ENCODE measurements around the gene LHPP. TPM values are rescaled to one million over a fixed set of nuclear protein-coding genes. Genes with fewer than 3 reads are reported as not detected.

LHPP gene
- total and polyA plus RNA-seq, 10 of the 15 experiments (the other 5 are each of a cell fraction or from before 2014, with no cell fraction given) = 0.79 to 9.8 (median 6.7) TPM

DNA sequence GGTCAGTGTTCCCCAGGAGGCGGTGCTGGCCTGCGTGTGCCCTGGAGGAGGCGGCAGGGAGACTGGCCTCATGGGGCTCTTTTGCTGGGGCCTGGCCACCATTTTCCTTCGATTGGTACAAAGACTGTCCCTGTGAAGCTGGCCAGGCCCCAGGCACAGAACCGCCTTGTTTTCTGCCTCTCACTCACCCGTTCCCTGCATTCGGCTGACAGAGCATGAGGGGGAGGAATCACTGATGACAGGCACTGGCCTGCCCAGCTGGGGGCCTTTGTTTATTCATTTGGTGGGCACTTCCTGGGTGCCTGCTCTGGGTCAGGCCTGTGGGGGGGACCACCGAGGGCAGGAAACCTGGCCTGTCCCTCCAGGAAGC, 143.4 kb downstream of the LHPP start:
- SMC1A ChIA-PET (ENCODE audit: uncharacterized antibody, unreplicated experiment) = no interaction called here
- no peaks in the 10 kb centered on the region for H3K9me3 ChIP-seq (replicated peaks; ENCODE audit: control insufficient read depth, insufficient read depth, low read length)
- in situ Hi-C loops (cut with MboI) (no loop called here), intact Hi-C loops (cut with micrococcal nuclease; ENCODE audit: unreplicated experiment) (no loop called here)
- FAIRE-seq = no peak
- BruUV-seq (replicated peaks) = no TSS peak
- no peaks in the 10 kb centered on the region for H4K20me1 ChIP-seq (ENCODE audit: control insufficient read depth, insufficient read depth)
- no peak overlapping the region for H3K9ac ChIP-seq (ENCODE audit: control insufficient read depth, insufficient read depth, low read length)
- H3K36me3 ChIP-seq (ENCODE audit: control insufficient read depth in 2 of 2, insufficient read depth in 2 of 2, low read length in 1 of 2) = no peaks in the 10 kb centered on the region
- TF ChIP-seq MXI1 (IDR thresholded peaks at IDR 0.05; ENCODE audit: low read depth, low read length) = no peak
- TF ChIP-seq SPI1 (IDR thresholded peaks at IDR 0.05; ENCODE audit: borderline replicate concordance, insufficient read depth, low read depth, low read length) = no peak
- TF ChIP-seq HSF1 (IDR thresholded peaks at IDR 0.05; ENCODE audit: low read depth, low read length) = no peak
- TF ChIP-seq ZNF207 (IDR thresholded peaks at IDR 0.05; ENCODE audit: borderline replicate concordance) = no peak
- TF ChIP-seq, protein P1, sequence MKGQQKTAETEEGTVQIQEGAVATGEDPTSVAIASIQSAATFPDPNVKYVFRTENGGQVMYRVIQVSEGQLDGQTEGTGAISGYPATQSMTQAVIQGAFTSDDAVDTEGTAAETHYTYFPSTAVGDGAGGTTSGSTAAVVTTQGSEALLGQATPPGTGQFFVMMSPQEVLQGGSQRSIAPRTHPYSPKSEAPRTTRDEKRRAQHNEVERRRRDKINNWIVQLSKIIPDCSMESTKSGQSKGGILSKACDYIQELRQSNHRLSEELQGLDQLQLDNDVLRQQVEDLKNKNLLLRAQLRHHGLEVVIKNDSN (IDR thresholded peaks at IDR 0.05; ENCODE audit: borderline replicate concordance, extremely low read length, insufficient read depth, low read depth, low read length) = no peak
- TF ChIP-seq, protein P2, sequence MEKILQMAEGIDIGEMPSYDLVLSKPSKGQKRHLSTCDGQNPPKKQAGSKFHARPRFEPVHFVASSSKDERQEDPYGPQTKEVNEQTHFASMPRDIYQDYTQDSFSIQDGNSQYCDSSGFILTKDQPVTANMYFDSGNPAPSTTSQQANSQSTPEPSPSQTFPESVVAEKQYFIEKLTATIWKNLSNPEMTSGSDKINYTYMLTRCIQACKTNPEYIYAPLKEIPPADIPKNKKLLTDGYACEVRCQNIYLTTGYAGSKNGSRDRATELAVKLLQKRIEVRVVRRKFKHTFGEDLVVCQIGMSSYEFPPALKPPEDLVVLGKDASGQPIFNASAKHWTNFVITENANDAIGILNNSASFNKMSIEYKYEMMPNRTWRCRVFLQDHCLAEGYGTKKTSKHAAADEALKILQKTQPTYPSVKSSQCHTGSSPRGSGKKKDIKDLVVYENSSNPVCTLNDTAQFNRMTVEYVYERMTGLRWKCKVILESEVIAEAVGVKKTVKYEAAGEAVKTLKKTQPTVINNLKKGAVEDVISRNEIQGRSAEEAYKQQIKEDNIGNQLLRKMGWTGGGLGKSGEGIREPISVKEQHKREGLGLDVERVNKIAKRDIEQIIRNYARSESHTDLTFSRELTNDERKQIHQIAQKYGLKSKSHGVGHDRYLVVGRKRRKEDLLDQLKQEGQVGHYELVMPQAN (conservative IDR thresholded peaks at IDR 0.05) = no peak
- H3K4me2 ChIP-seq (ENCODE audit: control insufficient read depth, insufficient read depth) = no peak overlapping the region
- DNase-seq (ENCODE audit: low read depth, low spot score) = no peak
- ATAC-seq = no peak
- peaks cover 7% of the 10 kb centered on the region for H3K4me1 ChIP-seq (ENCODE audit: control insufficient read depth, insufficient read depth, low read length)
- no peaks in the 10 kb centered on the region for H3K79me2 ChIP-seq (ENCODE audit: control insufficient read depth, insufficient read depth, low read length)
- H2AFZ ChIP-seq (ENCODE audit: control insufficient read depth, low read depth, low read length) = no peak overlapping the region
- RAD21 ChIA-PET (ENCODE audit: unreplicated experiment) = no interaction called here
- no peak overlapping the region for H3K4me3 ChIP-seq
- H3K27ac ChIP-seq (ENCODE audit: control insufficient read depth, insufficient read depth) = no peak overlapping the region
- CTCF ChIA-PET = no interaction called here
- POLR2A ChIA-PET = no interaction called here
- H3K27me3 ChIP-seq (replicated peaks in 1 of 2; ENCODE audit: control insufficient read depth in 2 of 2, insufficient read depth in 2 of 2, low read length in 1 of 2) = no peaks in the 10 kb centered on the region
- 55% methylated on average over 8 of the region's 8 CpGs for WGBS (ENCODE audit: insufficient coverage, insufficient replicate concordance, low lambda C conversion rate, missing lambda C conversion rate)
